HepG2 (cell line): ENCODE results near the gene TUBB. TPM values are rescaled to one million over a fixed set of nuclear protein-coding genes. Genes with fewer than 3 reads are reported as not detected.

Experiments used
- ARHGAP35 ChIP-seq: sonication (generic); formaldehyde crosslinking; IDR thresholded peaks from 2 replicates; pipeline ENCODE4 v1.9.0; 2022; ENCODE audit warnings: mild to moderate bottlenecking, inconsistent platforms, moderate library complexity, missing genetic modification reagents, borderline replicate concordance
- HNF4G ChIP-seq, 2 experiments: sonication (generic) in 1 of 2; formaldehyde crosslinking in 1 of 2; IDR thresholded peaks; 2 replicates each; pipeline versions ENCODE4 v1.4.0 to v1.6.1; 2011 to 2020; ENCODE audit warnings: borderline replicate concordance in 2 of 2, low read depth in 2 of 2, mild to moderate bottlenecking in 2 of 2, low read length in 1 of 2, missing genetic modification reagents in 1 of 2, moderate library complexity in 1 of 2
- PITX1 ChIP-seq: sonication (generic); formaldehyde crosslinking; IDR thresholded peaks from 2 replicates; pipeline ENCODE4 v1.5.1; 2020; ENCODE audit warnings: mild to moderate bottlenecking, missing genetic modification reagents
- SIN3A ChIP-seq: IDR thresholded peaks from 2 replicates; pipeline ENCODE4 v1.6.1; 2011; ENCODE audit warnings: low read depth, mild to moderate bottlenecking, control low read depth, low read length, borderline replicate concordance
- SNAPC2 ChIP-seq: sonication (generic); formaldehyde crosslinking; IDR thresholded peaks from 2 replicates; pipeline ENCODE4 v1.8.1; 2022; ENCODE audit warnings: mild to moderate bottlenecking, missing genetic modification reagents
- SP1 ChIP-seq, 2 experiments: fragments of 450-650 bp in 1 of 2; sonication (generic) in 1 of 2; formaldehyde crosslinking in 1 of 2; IDR thresholded peaks; 2 replicates each; pipeline versions ENCODE4 v1.4.0 to v1.6.1; 2016 to 2020; ENCODE audit warnings: missing genetic modification reagents in 1 of 2
- YEATS2 ChIP-seq: sonication (generic); formaldehyde crosslinking; IDR thresholded peaks from 2 replicates; pipeline ENCODE4 v1.4.0; 2020; ENCODE audit warnings: missing genetic modification reagents, borderline replicate concordance
- ZNF709 ChIP-seq: sonication (generic); formaldehyde crosslinking; IDR thresholded peaks from 2 replicates; pipeline ENCODE4 v1.5.0; 2020; ENCODE audit warnings: mild to moderate bottlenecking, missing genetic modification reagents
- ZNF891 ChIP-seq: sonication (generic); formaldehyde crosslinking; IDR thresholded peaks from 2 replicates; pipeline ENCODE4 v1.5.0; 2020; ENCODE audit warnings: mild to moderate bottlenecking, missing genetic modification reagents
- polyA plus RNA-seq, 8 experiments: library from polyadenylated mRNA; depleted of rRNA in 3 of 8; stranded (reverse) in 7 of 8; unstranded in 1 of 8; fragments of >200 nt; fragmentation: Illumina TruSeq in 4 of 8; extraction: Trizol in 4 of 8; gene quantifications; 2 replicates each; pipeline versions ENCODE4 v1.2.1 to v1.2.3, GENCODE V29; 2011 to 2016; ENCODE audit warnings: low read depth in 4 of 8, missing spikeins in 1 of 8, mixed read lengths in 1 of 8; ENCODE audit not compliant: insufficient read depth in 1 of 8
- total RNA-seq, 5 experiments: library from RNA; depleted of rRNA; stranded (reverse); fragments of >200 nt; fragmentation: Illumina TruSeq; extraction: Trizol; gene quantifications; 2 replicates each; pipeline ENCODE4 v1.2.3, GENCODE V29; 2016; ENCODE audit warnings: low read depth in 1 of 5
- TF ChIP-seq, protein P1 (sequence below): sonication (generic); formaldehyde crosslinking; IDR thresholded peaks from 2 replicates; pipeline ENCODE4 v1.5.0; 2020; ENCODE audit warnings: missing genetic modification reagents
- TF ChIP-seq, protein P2 (sequence below): sonication (generic); formaldehyde crosslinking; IDR thresholded peaks from 2 replicates; pipeline ENCODE4; 2020; ENCODE audit warnings: missing genetic modification reagents, mild to moderate bottlenecking, borderline replicate concordance
- TF ChIP-seq, protein P3 (sequence below): sonication (generic); formaldehyde crosslinking; IDR thresholded peaks from 2 replicates; pipeline ENCODE4 v1.4.0; 2020; ENCODE audit warnings: missing genetic modification reagents
- TF ChIP-seq, protein P4 (sequence below): sonication (generic); formaldehyde crosslinking; IDR thresholded peaks from 2 replicates; pipeline ENCODE4 v1.8.0; 2022; ENCODE audit warnings: missing genetic modification reagents, mild to moderate bottlenecking, moderate library complexity, borderline replicate concordance
- TF ChIP-seq, protein P5 (sequence below): sonication (generic); formaldehyde crosslinking; conservative IDR thresholded peaks from 2 replicates; pipeline ENCODE4 v1.8.0; 2022; ENCODE audit warnings: low read depth, missing genetic modification reagents
- TF ChIP-seq, protein P6 (sequence below): sonication (generic); formaldehyde crosslinking; IDR thresholded peaks from 2 replicates; pipeline ENCODE4 v1.8.0; 2022; ENCODE audit warnings: mild to moderate bottlenecking, missing genetic modification reagents; ENCODE audit not compliant: insufficient replicate concordance

TUBB gene
- total and polyA plus RNA-seq, 2 of the 13 experiments (the other 11 are each of a cell fraction or from before 2014, with no cell fraction given): 911 to 1,163 TPM

DNA sequence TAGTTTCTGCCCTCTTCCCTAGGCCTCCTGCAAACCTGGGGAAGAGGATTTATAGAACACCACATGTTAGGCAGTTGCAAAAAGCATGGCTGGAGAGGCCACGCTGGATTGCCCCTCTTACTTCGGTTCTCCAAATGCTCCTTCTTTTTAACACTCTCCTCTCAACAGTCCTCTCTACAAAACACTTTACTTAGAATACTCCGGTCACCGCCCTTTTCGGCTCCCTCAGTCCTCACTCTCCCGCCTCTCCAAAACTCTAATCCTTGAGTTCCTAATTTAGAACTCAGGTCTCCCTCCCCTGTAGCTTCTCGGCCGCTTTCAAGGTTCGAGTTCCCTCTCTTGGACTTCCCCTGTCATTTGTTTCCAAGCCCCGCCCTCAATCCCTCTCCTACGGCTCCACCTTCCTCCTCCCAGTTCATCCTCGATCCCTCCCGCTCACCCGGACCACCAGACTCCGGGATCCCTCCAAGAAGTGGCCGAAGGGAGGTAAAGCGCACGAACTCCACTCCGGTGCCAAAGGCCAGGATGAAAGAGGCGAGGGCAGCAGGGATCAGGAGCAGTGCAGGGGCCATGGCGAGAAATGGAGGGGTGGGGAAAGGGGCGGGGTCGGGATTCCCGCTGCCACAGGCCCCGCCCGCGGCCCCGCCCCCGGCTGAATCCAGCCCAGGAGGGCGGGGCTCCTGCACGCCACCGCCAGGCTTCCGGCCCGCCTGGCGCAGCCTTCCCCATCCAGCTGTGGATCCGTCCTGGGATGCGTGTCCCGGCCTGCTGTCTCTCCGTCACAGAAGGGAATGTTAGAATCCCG is 29.5 kb upstream of the TUBB start, which contains the start of gene NRM (continued):
- TF ChIP-seq, protein P1, sequence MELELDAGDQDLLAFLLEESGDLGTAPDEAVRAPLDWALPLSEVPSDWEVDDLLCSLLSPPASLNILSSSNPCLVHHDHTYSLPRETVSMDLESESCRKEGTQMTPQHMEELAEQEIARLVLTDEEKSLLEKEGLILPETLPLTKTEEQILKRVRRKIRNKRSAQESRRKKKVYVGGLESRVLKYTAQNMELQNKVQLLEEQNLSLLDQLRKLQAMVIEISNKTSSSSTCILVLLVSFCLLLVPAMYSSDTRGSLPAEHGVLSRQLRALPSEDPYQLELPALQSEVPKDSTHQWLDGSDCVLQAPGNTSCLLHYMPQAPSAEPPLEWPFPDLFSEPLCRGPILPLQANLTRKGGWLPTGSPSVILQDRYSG (CRISPR knock-in tag): 0 out of 2 replicates have a peak, but pooled peaks have one; percentile 57
- TF ChIP-seq, protein P2, sequence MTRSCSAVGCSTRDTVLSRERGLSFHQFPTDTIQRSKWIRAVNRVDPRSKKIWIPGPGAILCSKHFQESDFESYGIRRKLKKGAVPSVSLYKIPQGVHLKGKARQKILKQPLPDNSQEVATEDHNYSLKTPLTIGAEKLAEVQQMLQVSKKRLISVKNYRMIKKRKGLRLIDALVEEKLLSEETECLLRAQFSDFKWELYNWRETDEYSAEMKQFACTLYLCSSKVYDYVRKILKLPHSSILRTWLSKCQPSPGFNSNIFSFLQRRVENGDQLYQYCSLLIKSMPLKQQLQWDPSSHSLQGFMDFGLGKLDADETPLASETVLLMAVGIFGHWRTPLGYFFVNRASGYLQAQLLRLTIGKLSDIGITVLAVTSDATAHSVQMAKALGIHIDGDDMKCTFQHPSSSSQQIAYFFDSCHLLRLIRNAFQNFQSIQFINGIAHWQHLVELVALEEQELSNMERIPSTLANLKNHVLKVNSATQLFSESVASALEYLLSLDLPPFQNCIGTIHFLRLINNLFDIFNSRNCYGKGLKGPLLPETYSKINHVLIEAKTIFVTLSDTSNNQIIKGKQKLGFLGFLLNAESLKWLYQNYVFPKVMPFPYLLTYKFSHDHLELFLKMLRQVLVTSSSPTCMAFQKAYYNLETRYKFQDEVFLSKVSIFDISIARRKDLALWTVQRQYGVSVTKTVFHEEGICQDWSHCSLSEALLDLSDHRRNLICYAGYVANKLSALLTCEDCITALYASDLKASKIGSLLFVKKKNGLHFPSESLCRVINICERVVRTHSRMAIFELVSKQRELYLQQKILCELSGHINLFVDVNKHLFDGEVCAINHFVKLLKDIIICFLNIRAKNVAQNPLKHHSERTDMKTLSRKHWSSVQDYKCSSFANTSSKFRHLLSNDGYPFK (CRISPR knock-in tag): no peak; the same call in 1 of the 2 replicates
- peak; percentile 77; the same call in 1 of the 2 replicates for TF ChIP-seq SIN3A
- 0 out of 2 replicates have a peak, but pooled peaks have one; percentile 2 for TF ChIP-seq HNF4G (IDR thresholded peaks at IDR 0.05; ENCODE audit: borderline replicate concordance, low read depth, low read length)
- no peak for TF ChIP-seq HNF4G (CRISPR knock-in tag; IDR thresholded peaks at IDR 0.05; ENCODE audit: borderline replicate concordance, low read depth)
- 0 out of 2 replicates have a peak, but pooled peaks have one; percentile 19 for TF ChIP-seq SNAPC2
- TF ChIP-seq, protein P3, sequence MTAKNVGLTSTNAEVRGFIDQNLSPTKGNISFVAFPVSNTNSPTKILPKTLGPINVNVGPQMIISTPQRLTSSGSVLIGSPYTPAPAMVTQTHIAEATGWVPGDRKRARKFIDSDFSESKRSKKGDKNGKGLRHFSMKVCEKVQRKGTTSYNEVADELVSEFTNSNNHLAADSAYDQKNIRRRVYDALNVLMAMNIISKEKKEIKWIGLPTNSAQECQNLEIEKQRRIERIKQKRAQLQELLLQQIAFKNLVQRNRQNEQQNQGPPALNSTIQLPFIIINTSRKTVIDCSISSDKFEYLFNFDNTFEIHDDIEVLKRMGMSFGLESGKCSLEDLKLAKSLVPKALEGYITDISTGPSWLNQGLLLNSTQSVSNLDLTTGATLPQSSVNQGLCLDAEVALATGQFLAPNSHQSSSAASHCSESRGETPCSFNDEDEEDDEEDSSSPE (CRISPR knock-in tag): peak; percentile 79
- TF ChIP-seq YEATS2 (CRISPR knock-in tag): peak; percentile 49; the same call in 1 of the 2 replicates
- TF ChIP-seq, protein P4, sequence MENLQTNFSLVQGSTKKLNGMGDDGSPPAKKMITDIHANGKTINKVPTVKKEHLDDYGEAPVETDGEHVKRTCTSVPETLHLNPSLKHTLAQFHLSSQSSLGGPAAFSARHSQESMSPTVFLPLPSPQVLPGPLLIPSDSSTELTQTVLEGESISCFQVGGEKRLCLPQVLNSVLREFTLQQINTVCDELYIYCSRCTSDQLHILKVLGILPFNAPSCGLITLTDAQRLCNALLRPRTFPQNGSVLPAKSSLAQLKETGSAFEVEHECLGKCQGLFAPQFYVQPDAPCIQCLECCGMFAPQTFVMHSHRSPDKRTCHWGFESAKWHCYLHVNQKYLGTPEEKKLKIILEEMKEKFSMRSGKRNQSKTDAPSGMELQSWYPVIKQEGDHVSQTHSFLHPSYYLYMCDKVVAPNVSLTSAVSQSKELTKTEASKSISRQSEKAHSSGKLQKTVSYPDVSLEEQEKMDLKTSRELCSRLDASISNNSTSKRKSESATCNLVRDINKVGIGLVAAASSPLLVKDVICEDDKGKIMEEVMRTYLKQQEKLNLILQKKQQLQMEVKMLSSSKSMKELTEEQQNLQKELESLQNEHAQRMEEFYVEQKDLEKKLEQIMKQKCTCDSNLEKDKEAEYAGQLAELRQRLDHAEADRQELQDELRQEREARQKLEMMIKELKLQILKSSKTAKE (CRISPR knock-in tag): peak; percentile 23; the same call in 1 of the 2 replicates
- TF ChIP-seq ARHGAP35: no peak
- TF ChIP-seq, protein P5, sequence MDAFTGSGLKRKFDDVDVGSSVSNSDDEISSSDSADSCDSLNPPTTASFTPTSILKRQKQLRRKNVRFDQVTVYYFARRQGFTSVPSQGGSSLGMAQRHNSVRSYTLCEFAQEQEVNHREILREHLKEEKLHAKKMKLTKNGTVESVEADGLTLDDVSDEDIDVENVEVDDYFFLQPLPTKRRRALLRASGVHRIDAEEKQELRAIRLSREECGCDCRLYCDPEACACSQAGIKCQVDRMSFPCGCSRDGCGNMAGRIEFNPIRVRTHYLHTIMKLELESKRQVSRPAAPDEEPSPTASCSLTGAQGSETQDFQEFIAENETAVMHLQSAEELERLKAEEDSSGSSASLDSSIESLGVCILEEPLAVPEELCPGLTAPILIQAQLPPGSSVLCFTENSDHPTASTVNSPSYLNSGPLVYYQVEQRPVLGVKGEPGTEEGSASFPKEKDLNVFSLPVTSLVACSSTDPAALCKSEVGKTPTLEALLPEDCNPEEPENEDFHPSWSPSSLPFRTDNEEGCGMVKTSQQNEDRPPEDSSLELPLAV (CRISPR knock-in tag): no peak
- TF ChIP-seq PITX1 (CRISPR knock-in tag): no peak; the same call in 1 of the 2 replicates
- TF ChIP-seq, protein P6, sequence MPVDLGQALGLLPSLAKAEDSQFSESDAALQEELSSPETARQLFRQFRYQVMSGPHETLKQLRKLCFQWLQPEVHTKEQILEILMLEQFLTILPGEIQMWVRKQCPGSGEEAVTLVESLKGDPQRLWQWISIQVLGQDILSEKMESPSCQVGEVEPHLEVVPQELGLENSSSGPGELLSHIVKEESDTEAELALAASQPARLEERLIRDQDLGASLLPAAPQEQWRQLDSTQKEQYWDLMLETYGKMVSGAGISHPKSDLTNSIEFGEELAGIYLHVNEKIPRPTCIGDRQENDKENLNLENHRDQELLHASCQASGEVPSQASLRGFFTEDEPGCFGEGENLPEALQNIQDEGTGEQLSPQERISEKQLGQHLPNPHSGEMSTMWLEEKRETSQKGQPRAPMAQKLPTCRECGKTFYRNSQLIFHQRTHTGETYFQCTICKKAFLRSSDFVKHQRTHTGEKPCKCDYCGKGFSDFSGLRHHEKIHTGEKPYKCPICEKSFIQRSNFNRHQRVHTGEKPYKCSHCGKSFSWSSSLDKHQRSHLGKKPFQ (CRISPR knock-in tag): no peak
- TF ChIP-seq ZNF709 (CRISPR knock-in tag): peak; percentile 61; the same call in 1 of the 2 replicates
- TF ChIP-seq SP1 (IDR thresholded peaks at IDR 0.05): peak; percentile 57; the same call in 1 of the 2 replicates
- TF ChIP-seq SP1 (CRISPR knock-in tag; IDR thresholded peaks at IDR 0.05): peak; percentile 94
- TF ChIP-seq ZNF891 (CRISPR knock-in tag): 0 out of 2 replicates have a peak, but pooled peaks have one; percentile 41
